ENCODE measurements around the gene PCBP4.

GRCh38 chr3:51953445-51953844 lies 13.8 kb downstream of the PCBP4 start:
- TF ChIP-seq CTCF (IDR thresholded peaks at IDR 0.05 in 4 of 5, conservative IDR thresholded peaks at IDR 0.05 in 1 of 5) (no peak), POLR2A (IDR thresholded peaks at IDR 0.05) (no peak)

Measured in gastrocnemius medialis (tissue), 4 donors.